Measurements from ENCODE around the gene OSBPL1A.
"Not testable (repeated sequence)": the region's sequence is repeated elsewhere in the genome, so short reads cannot be mapped to it uniquely, and the experiment has no call there.

OSBPL1A gene

GRCh38 chr18:24397131-24397693, 412 bp downstream of the OSBPL1A start:
- DNase-seq (ENCODE audit: low spot score) = no peak

- DNase-seq (ENCODE audit: low spot score) = no peak
Measured at GRCh38 chr18:24396082-24396633, 1.5 kb downstream of the OSBPL1A start.

GRCh38 chr18:24395049-24395795, 2.4 kb downstream of the OSBPL1A start:
- DNase-seq (ENCODE audit: low spot score) = peak; percentile 15

GRCh38 chr18:24388957-24389356, 8.7 kb downstream of the OSBPL1A start:
- no peak for DNase-seq (ENCODE audit: low spot score)

GRCh38 chr18:24386681-24387080, 10.9 kb downstream of the OSBPL1A start:
- no peak for DNase-seq (ENCODE audit: low spot score)

- no peak for DNase-seq (ENCODE audit: low spot score)
Measured at GRCh38 chr18:24381126-24381525, 16.5 kb downstream of the OSBPL1A start.

GRCh38 chr18:24380163-24380747, 17.4 kb downstream of the OSBPL1A start:
- DNase-seq (ENCODE audit: low spot score) = no peak

- DNase-seq (ENCODE audit: low spot score) = no peak
Measured at GRCh38 chr18:24378598-24378997, 19.0 kb downstream of the OSBPL1A start.

GRCh38 chr18:24376531-24376930, 21.1 kb downstream of the OSBPL1A start:
- not testable (repeated sequence) for DNase-seq (ENCODE audit: low spot score)

GRCh38 chr18:24373328-24373727, 24.3 kb downstream of the OSBPL1A start:
- no peak for DNase-seq (ENCODE audit: low spot score)

- DNase-seq (ENCODE audit: low spot score) = no peak
Measured at GRCh38 chr18:24372279-24372872, 25.2 kb downstream of the OSBPL1A start.

GRCh38 chr18:24370120-24370519, 27.5 kb downstream of the OSBPL1A start:
- no peak for DNase-seq (ENCODE audit: low spot score)

GRCh38 chr18:24369426-24369825, 28.2 kb downstream of the OSBPL1A start:
- DNase-seq (ENCODE audit: low spot score) = no peak

- DNase-seq (ENCODE audit: low spot score) = no peak
Measured at GRCh38 chr18:24368749-24369148, 28.9 kb downstream of the OSBPL1A start.

- no peak for DNase-seq (ENCODE audit: low spot score)
Measured at GRCh38 chr18:24366328-24366727, 31.3 kb downstream of the OSBPL1A start.

GRCh38 chr18:24364177-24364576, 33.4 kb downstream of the OSBPL1A start:
- DNase-seq (ENCODE audit: low spot score) = no peak

GRCh38 chr18:24362757-24363156, 34.9 kb downstream of the OSBPL1A start:
- no peak for DNase-seq (ENCODE audit: low spot score)

- peak; percentile 56 for DNase-seq (ENCODE audit: low spot score)
Measured at GRCh38 chr18:24359787-24360530, 37.7 kb downstream of the OSBPL1A start.

- DNase-seq (ENCODE audit: low spot score) = no peak
Measured at GRCh38 chr18:24354278-24354677, 43.3 kb downstream of the OSBPL1A start.

- DNase-seq (ENCODE audit: low spot score) = no peak
Measured at GRCh38 chr18:24346254-24346653, 51.4 kb downstream of the OSBPL1A start.

GRCh38 chr18:24344509-24344908, 53.1 kb downstream of the OSBPL1A start:
- no peak for DNase-seq (ENCODE audit: low spot score)

- no peak for DNase-seq (ENCODE audit: low spot score)
Measured at GRCh38 chr18:24342347-24342746, 55.3 kb downstream of the OSBPL1A start.

Data from hematopoietic multipotent progenitor cell treated with erythropoietin and hydrocortisone succinate and interleukin-3 and kit ligand, for 17 days (in vitro differentiated cells).